Activated CD8-positive, alpha-beta memory T cell treated with anti-CD3 and anti-CD28 coated beads, Interleukin-2, amount 50 U/mL, for 48 hours (primary cell): Measurements from ENCODE around the gene OR5M3.

Source experiments
- DNase-seq: peaks from one replicate; pipeline ENCODE4 v3.0.0-alpha.2; 2020

The OR5M3 gene

GRCh38 chr11:56473252-56473651, at the start of gene OR5M3:
Gene OR5M3, minus strand, starts transcription at chr11:56473352. Its CDS starts 2,855 bp downstream, at chr11:56470497.
- no peak for DNase-seq

GRCh38 chr11:56522008-56522407, 48.9 kb upstream of the OR5M3 start:
- no peak for DNase-seq

- no peak for DNase-seq
Measured at GRCh38 chr11:56513280-56513679, 40.1 kb upstream of the OR5M3 start.

GRCh38 chr11:56509439-56509838, 36.3 kb upstream of the OR5M3 start:
- DNase-seq: no peak

GRCh38 chr11:56497010-56497409, 23.9 kb upstream of the OR5M3 start:
- no peak for DNase-seq

- DNase-seq: no peak
Measured at GRCh38 chr11:56495117-56495516, 22.0 kb upstream of the OR5M3 start.

GRCh38 chr11:56491270-56491669, 18.1 kb upstream of the OR5M3 start, which contains the start of gene OR5M8:
Gene OR5M8, minus strand, starts transcription at chr11:56491370. Its CDS starts 0 bp downstream, at chr11:56491370.
- no peak for DNase-seq

GRCh38 chr11:56486801-56487200, 13.6 kb upstream of the OR5M3 start:
- DNase-seq: no peak

GRCh38 chr11:56474729-56475235, 1.6 kb upstream of the OR5M3 start:
- DNase-seq: no peak

- no peak for DNase-seq
Measured at GRCh38 chr11:56457076-56457475, 16.1 kb downstream of the OR5M3 start.

- DNase-seq: no peak
Measured at GRCh38 chr11:56453521-56453920, 19.6 kb downstream of the OR5M3 start.
